GM19328 (cell line): ENCODE data around the gene HSPA12B.
"Not testable (repeated sequence)": the region's sequence is repeated elsewhere in the genome, so short reads cannot be mapped to it uniquely, and the experiment has no call there.

ENCODE experiments used
- ATAC-seq: cut with Tn5 transposase; IDR thresholded peaks from one replicate; pipeline ENCODE4 v1.9.1; 2021; ENCODE audit warnings: mild to moderate bottlenecking, moderate library complexity; ENCODE audit not compliant: unreplicated experiment

Gene HSPA12B

DNA sequence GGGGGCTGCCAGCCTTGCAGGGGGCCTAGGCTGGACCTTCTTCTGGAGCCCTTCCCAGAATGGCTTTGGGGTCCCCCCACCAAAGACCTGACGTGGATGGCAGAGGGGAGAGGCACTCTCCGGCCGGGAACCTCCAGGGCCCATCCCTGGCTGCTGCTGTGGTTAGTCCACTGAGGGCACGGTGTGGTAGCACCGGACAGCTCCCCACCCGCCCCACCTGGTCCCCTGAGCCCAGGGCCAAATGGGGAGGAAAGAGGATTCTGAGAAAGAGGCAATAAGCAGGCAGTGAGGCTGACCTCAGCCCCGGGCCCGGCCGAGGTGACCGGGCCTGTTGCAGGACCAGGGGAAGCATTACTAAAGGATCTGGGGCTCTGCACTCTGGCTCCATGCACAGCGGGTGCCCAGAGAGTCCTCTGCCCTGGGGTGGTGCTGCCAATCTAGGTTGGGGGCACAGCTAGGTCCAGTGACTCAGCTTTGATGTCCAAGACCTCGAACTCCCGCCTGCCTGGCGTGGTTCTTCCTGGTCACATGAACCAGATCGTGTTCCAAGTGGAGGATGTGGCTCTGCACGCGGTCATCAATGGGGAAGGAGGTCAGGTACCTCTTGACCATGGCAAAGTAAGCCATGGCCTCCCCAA, 51.9 kb downstream of the HSPA12B start:
- no peak for ATAC-seq

DNA sequence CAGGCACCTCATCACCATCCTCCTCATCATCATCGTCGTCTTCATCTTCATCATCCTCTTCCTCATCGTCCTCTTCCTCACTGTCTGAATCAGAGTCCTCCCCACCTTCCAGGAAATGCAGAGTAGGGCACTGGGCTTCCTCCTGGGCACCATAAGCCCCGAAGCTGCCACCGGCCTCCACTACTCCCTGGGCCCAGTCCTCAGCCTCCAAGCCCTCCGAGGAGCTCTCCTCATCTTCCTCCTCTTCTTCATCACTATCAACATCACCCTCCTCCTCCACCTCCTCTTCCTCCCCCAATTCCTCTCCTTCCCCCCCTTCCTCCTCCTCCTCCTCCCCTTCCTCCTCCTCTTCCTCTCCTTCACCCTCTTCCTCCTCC, 52.4 kb downstream of the HSPA12B start:
- no peak for ATAC-seq

DNA sequence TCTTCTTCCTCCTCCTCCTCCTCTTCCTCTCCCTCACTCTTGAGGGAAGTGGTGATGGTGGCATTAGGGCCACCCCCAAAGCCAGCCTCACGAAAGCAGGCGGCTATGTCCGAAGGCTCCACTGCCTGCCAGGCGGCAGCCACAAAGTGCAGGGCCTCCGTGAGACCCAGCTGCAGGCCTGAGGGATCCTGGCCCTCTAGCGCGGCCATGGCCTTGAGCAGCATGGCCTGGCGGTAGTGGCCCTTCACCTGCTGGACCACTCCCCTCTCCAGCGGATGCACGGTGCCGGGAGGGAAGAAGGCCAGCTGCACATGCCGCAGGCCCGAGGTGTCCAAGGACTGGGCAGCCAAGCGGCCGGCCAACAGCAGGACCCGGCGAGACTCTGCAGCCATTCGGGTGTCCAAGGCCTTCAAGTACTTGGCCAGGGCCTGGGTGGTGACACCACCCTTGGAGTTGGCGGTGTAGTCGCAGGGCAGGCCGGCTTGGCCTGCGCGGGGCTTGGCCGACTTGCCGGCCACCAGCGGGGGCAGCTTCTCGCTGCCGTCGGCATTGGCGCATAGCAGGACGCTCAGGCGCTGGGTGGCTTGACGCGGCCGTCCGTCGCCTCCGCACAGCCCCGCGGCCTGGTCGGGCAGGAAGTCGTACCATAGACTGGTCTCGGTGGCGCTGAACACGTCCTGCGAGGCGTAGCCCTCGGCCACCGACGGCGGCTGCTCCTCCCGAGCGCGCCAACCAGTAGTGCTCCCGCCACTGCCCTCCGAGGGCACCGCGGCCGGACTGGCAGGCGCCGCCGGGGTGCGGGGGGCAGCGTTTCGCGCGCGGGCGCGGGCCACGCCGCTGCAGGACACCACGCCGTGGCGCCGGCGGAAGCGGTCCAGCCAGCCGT, 53.0 kb downstream of the HSPA12B start:
- ATAC-seq = no peak

DNA sequence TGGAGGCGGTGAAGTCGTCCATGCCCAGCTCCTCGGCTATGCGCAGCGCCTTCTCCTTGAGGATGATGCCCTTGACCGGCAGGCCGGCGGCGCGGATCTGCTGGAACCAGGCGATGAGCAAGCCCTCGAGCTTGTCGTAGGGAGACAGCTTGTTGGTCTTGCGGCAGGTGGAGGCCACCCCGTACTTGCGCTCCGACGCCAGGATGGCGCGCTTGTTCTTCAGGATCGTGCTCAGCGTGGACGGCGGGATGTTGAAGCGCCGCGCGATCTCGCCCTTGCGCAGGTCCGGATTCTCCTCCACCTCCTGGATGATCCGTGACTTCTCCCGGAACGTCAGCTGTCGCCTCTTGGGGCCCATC, 53.6 kb downstream of the HSPA12B start:
- peak; percentile 32 for ATAC-seq

GRCh38 chr20:3786665-3787323, 54.3 kb downstream of the HSPA12B start, which contains the start of gene CENPB:
CENPB (minus strand) TSS chr20:3786740; CDS start chr20:3786483, 257 bp downstream.
- ATAC-seq = peak; percentile 88

DNA sequence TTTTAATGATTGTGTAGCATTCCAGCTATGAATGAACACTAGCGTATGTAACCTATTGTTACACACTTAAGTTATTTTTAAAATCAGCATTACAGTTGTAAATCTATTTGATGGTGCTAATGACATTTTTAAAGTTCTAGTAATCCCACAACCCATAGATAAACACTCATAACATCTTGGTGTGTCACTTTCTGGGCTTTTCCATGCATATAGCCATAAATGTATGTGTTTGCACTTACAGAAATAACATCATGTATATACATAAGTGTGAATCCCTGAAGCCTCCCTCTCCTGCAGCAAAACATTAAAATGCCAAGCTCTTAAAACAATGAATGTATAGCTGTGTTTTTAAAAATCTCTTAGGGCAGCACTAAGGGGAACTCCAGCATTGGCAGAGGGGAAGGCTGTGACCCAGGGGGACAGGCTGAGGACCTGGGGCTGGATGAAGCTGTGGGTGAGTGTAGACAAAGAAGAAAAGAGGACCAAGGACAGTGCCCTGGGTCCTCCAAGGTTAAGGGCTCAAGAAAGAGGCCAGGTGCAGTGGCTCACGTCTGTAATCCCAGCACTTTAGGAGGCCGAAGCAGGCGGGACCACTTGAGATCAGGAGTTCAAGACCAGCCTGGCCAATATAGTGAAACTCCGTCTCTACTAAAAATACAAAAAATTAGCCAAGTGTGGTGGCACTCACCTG, 55.0 kb downstream of the HSPA12B start:
- no peak for ATAC-seq

- ATAC-seq = no peak
These were observed 56.2 kb downstream of the HSPA12B start for GRCh38 chr20:3788685-3789155.

DNA sequence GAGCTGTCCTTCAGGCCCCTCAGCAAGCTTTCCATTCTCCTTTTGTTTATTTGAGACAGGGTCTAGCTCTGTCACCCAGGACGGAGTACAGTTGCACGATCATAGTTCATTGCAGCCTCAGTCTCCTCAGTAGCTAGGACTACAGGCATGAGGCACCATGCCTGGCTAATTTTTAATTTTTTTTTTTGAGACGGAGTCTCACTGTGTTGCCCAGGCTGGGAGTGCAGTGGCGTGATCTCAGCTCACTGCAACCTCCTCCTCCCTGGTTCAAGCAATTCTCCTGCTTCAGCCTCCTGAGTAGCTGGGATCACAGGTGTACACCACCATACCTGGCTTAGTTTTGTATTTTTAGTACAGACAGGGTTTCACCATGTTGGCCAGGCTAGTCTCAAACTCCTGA, 56.7 kb downstream of the HSPA12B start:
- not testable (repeated sequence) for ATAC-seq

GRCh38 chr20:3794168-3794567, 61.7 kb downstream of the HSPA12B start:
- ATAC-seq = not testable (repeated sequence)

DNA sequence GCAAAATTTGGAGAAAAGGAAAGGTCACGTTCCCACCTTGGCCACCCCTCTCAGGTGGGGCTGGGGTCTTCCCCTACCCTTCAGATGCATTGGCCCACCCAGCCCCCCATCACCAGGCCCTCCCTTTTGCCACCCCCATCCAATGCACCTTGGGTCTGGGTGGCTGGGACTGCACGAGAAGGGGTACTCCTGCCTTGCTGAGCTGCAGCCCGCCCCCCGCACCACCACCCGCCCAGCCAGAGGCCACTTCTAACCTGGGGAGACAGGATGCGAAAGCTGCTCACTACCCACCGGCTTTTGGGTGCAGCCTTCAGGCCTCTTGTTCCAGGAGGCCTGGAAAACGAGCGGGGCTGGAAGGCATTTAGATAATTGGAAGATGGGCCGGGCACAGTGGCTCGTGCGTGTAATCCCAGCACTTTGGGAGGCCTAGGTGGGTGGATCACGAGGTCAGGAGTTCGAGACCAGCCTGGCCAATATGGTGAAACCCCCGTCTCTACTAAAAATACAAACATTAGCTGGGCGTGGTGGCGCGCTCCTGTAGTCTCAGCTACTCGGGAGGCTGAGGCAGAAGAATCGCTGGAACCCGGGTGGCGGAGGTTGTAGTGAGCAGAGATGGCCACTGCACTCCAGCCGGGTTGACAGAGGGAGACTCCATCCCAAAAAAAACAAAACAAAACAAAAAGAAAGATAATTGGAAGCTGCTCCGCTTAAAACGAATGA, 62.4 kb downstream of the HSPA12B start:
- ATAC-seq = no peak

DNA sequence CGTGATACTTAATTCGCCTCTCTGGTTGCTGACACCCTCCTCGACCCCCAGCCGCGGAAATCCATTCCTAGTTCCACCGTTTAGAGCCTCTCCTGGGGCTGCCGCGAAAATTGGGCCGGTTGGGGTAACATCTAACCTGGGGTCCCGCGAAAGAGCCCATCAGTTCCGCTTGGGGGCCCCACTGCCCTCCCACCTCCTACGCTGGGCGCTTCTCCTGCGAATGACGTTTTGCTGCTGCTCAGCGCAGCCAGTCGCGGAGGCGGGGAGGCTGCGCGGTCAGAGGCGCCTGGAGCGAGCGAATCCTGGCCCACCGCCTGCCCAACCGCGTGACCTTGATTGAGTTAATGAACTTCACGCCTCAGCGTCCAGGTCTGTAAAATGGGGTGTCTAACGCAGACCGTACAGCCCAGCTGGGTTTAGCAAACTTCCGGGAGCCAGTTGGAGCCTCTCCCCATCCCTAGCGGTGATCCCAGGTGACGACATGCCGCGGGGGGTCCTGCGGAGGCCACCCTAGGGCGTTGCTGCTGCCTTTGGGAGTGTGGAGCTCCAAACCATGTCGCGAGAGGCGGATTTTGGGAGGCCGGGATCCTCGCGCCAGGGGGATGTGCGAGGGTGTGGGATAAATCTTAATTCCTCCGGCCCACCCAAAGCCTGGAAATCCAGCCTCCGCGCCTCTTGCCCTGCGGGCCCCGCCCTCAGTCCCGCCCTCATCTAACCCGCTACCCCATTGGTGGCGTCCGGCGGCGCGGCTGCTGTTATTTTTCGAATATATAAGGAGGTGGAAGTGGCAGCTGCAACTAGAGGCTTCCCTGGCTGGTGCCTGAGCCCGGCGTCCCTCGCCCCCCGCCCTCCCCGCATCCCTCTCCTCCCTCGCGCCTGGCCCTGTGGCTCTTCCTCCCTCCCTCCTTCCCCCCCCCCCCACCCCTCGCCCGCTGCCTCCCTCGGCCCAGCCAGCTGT, 63.3 kb downstream of the HSPA12B start, which contains the start of gene CDC25B:
TSS of gene CDC25B (plus strand) at position 800 of the 958 bp plus-strand sequence. CDS start 222 bp downstream, outside the sequence.
- ATAC-seq = peak; percentile 66

DNA sequence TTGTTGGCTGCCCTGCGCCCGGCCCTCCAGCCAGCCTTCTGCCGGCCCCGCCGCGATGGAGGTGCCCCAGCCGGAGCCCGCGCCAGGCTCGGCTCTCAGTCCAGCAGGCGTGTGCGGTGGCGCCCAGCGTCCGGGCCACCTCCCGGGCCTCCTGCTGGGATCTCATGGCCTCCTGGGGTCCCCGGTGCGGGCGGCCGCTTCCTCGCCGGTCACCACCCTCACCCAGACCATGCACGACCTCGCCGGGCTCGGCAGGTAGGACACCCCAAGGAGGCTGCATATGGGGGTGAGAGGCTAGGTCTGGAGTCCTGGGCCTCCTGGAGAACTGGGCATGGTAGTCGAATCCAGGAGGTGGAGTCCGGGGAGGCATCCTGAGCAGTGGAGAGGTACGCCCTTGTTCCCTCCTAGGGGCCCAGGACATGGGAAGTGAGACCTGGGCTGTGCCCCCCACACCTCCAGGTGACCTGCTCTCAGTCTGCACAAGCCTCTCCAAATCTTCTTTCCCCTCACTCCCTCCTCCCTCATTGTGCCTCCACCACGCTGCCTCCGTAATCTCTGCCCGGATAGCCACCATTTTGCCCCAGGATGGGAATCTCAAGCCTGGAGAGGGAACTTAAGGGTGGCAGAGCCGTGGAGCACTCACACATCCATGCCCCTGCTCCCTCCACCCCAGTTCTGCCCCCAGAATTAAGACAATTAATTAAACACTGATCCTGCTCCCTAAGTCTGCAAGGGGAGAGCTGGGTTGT, 64.2 kb downstream of the HSPA12B start:
- ATAC-seq = no peak

DNA sequence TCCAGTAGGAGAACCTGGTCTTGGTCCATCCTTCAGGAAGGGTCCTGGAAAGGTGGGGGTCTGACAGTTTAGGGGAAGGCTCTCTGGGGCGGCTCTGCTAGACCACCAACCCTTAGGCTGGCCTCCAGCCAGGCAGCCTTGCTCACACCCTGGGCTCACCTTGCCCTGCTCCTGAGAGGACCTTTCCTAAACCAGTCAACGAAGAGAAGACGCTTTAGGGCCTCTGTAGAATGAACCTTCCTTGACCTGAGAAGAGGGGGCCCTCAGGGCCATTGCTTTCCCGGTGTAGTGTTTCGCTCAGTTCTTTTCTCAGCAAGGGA, 64.7 kb downstream of the HSPA12B start:
- no peak for ATAC-seq

- no peak for ATAC-seq
These were observed 65.3 kb downstream of the HSPA12B start for GRCh38 chr20:3797592-3798372.

DNA sequence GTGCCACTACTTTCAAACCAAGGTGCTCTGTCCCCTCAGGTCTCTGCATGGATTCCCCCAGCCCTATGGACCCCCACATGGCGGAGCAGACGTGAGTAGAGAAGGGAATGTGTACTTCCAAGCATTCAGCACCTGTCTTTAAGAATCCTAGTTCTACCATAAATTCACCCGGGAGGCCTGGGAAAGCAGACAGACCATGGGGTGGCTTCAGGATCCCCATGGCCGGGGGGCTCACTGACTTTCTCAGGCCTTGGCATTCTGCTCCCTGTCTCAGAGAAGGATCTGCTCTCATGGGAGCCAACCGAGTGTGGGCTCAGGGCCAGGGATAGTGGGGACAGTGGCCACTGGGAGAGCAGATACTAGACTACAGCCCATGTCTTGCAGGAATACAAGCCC, 65.9 kb downstream of the HSPA12B start:
- no peak for ATAC-seq

GRCh38 chr20:3798908-3799248, 66.4 kb downstream of the HSPA12B start:
- ATAC-seq = no peak

GRCh38 chr20:3800256-3800877, 67.9 kb downstream of the HSPA12B start:
- no peak for ATAC-seq

- ATAC-seq = no peak
These were observed 68.4 kb downstream of the HSPA12B start for GRCh38 chr20:3800878-3801260.
